Measurements from ENCODE around the gene NFE2L1. TPM values are rescaled to one million over a fixed set of nuclear protein-coding genes. Genes with fewer than 3 reads are reported as not detected.
"Not testable (repeated sequence)": the region's sequence is repeated elsewhere in the genome, so short reads cannot be mapped to it uniquely, and the experiment has no call there.

NFE2L1 gene
- polyA plus RNA-seq, 1 of the 3 experiments (the other 2 are of a cell fraction) = 159 TPM

- Histone ChIP-seq H3F3A (replicated peaks; ENCODE audit: insufficient read depth) (peaks cover 40% of the 10 kb centered on the region), H3K9me2 (no peaks in the 10 kb centered on the region), H2AFZ (ENCODE audit: low read depth) (peak overlapping the region; percentile 91; the same call in 1 of the 2 replicates), H3K9ac (no peak overlapping the region), H3K79me2 (ENCODE audit: insufficient read depth) (no peaks in the 10 kb centered on the region), H3K9me3 (no peaks in the 10 kb centered on the region), H3K4me3 (ENCODE audit: low read depth in 2 of 2, low read length in 1 of 2) (no peak overlapping the region), H3K36me3 (replicated peaks in 1 of 2; ENCODE audit: control insufficient read depth in 1 of 2, insufficient read depth in 2 of 2, low read length in 1 of 2) (no peaks in the 10 kb centered on the region), H4K20me1 (ENCODE audit: insufficient read depth) (no peaks in the 10 kb centered on the region), H3K4me2 (no peak overlapping the region), H3K4me1 (ENCODE audit: control insufficient read depth in 1 of 2, insufficient read depth in 2 of 2, low read depth in 1 of 2, low read length in 1 of 2) (peaks cover 58 to 71% of the 10 kb centered on the region in 2 experiments), H3K27ac (ENCODE audit: low read depth in 2 of 2, low read length in 1 of 2) (peak overlapping the region; percentile 99 to 100), H3K27me3 (ENCODE audit: insufficient read depth) (no peaks in the 10 kb centered on the region)
- 82% methylated on average over 1 of the region's 1 CpG for WGBS (ENCODE audit: low lambda C conversion rate)
- POLR2A ChIA-PET = interaction anchor here (1.0 to 9.0 kb wide), 2 partner anchors 14 to 18 kb away, joined by 3 to 223 read pairs; no protein-coding TSS in a partner anchor
- CTCF ChIA-PET = interaction anchor here (22.5 to 41.8 kb wide), 2 partner anchors 15 to 16 kb away, joined by 479 to 1752 read pairs; no protein-coding TSS in a partner anchor
- DNase-seq = no peak
- TF ChIP-seq TEAD4 (IDR thresholded peaks at IDR 0.05; ENCODE audit: borderline replicate concordance, insufficient read depth) = no peak
- no peak for TF ChIP-seq RAD21 (IDR thresholded peaks at IDR 0.05; ENCODE audit: low read length)
- no peak for TF ChIP-seq GATA2 (CRISPR knock-in tag; IDR thresholded peaks at IDR 0.05)
- TF ChIP-seq EZH2phosphoT487 (IDR thresholded peaks at IDR 0.05; ENCODE audit: borderline replicate concordance, low read depth) = no peak
- TF ChIP-seq FOSL2 (IDR thresholded peaks at IDR 0.05; ENCODE audit: borderline replicate concordance, low read depth) = no peak
- TF ChIP-seq ZBTB33 (IDR thresholded peaks at IDR 0.05; ENCODE audit: borderline replicate concordance, low read depth) = no peak
- TF ChIP-seq, protein P1, sequence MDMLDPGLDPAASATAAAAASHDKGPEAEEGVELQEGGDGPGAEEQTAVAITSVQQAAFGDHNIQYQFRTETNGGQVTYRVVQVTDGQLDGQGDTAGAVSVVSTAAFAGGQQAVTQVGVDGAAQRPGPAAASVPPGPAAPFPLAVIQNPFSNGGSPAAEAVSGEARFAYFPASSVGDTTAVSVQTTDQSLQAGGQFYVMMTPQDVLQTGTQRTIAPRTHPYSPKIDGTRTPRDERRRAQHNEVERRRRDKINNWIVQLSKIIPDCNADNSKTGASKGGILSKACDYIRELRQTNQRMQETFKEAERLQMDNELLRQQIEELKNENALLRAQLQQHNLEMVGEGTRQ (IDR thresholded peaks at IDR 0.05; ENCODE audit: borderline replicate concordance, low read depth, low read length) = no peak
- TF ChIP-seq REST (IDR thresholded peaks at IDR 0.05; ENCODE audit: low read depth, low read length) = no peak
- no peak for TF ChIP-seq FOXJ3 (CRISPR knock-in tag; IDR thresholded peaks at IDR 0.05)
- no peak for TF ChIP-seq SMC3 (IDR thresholded peaks at IDR 0.05; ENCODE audit: low read depth, low read length)
- TF ChIP-seq, protein P2, sequence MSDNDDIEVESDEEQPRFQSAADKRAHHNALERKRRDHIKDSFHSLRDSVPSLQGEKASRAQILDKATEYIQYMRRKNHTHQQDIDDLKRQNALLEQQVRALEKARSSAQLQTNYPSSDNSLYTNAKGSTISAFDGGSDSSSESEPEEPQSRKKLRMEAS (IDR thresholded peaks at IDR 0.05; ENCODE audit: low read depth) = no peak
- no peak for TF ChIP-seq POLR2AphosphoS5 (IDR thresholded peaks at IDR 0.05; ENCODE audit: low read depth, low read length)
- no peak for TF ChIP-seq NRF1 (IDR thresholded peaks at IDR 0.05; ENCODE audit: low read depth, low read length)
- no peak for TF ChIP-seq EP300 (IDR thresholded peaks at IDR 0.05; ENCODE audit: borderline replicate concordance in 1 of 2, low read depth in 1 of 2, low read length in 1 of 2)
- TF ChIP-seq, protein P3, sequence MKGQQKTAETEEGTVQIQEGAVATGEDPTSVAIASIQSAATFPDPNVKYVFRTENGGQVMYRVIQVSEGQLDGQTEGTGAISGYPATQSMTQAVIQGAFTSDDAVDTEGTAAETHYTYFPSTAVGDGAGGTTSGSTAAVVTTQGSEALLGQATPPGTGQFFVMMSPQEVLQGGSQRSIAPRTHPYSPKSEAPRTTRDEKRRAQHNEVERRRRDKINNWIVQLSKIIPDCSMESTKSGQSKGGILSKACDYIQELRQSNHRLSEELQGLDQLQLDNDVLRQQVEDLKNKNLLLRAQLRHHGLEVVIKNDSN (IDR thresholded peaks at IDR 0.05; ENCODE audit: borderline replicate concordance, low read depth) = no peak
- TF ChIP-seq RFX5 (IDR thresholded peaks at IDR 0.05; ENCODE audit: low read length) = no peak
Measured at GRCh38 chr17:48001197-48001596, 47.0 kb upstream of the NFE2L1 start.

GRCh38 chr17:48001657-48002056 lies 46.5 kb upstream of the NFE2L1 start:
- CTCF ChIA-PET = interaction anchor here (22.5 to 41.8 kb wide), 2 partner anchors 15 to 17 kb away, joined by 479 to 1752 read pairs; no protein-coding TSS in a partner anchor
- peak overlapping the region; percentile 72 for H3K4me2 ChIP-seq
- H3K27ac ChIP-seq (ENCODE audit: low read depth in 2 of 2, low read length in 1 of 2) = peak overlapping the region; percentile 99 to 100
- POLR2A ChIA-PET = interaction anchor here (2.4 to 9.0 kb wide), 3 partner anchors 13 to 19 kb away, joined by 6 to 223 read pairs (median 77); no protein-coding TSS in a partner anchor
- not testable (repeated sequence) for DNase-seq; H3K27me3 ChIP-seq (ENCODE audit: insufficient read depth); H3K79me2 ChIP-seq (ENCODE audit: insufficient read depth); H3K4me3 ChIP-seq (ENCODE audit: low read depth in 2 of 2, low read length in 1 of 2); H3K9me2 ChIP-seq; H4K20me1 ChIP-seq (ENCODE audit: insufficient read depth); H3K36me3 ChIP-seq (replicated peaks in 1 of 2; ENCODE audit: control insufficient read depth in 1 of 2, insufficient read depth in 2 of 2, low read length in 1 of 2); H3K9me3 ChIP-seq
- peaks cover 40% of the 10 kb centered on the region for H3F3A ChIP-seq (replicated peaks; ENCODE audit: insufficient read depth)
- H3K4me1 ChIP-seq (ENCODE audit: control insufficient read depth in 1 of 2, insufficient read depth in 2 of 2, low read depth in 1 of 2, low read length in 1 of 2) = peaks cover 61 to 67% of the 10 kb centered on the region in 2 experiments
- H3K9ac ChIP-seq = peak overlapping the region; percentile 72
- 93% methylated on average over 5 of the region's 5 CpGs for WGBS (ENCODE audit: low lambda C conversion rate)
- H2AFZ ChIP-seq (ENCODE audit: low read depth) = peak overlapping the region; percentile 91

Measured in SK-N-SH (cell line).